ENCODE data around the gene AKT1. TPM values are rescaled to one million over a fixed set of nuclear protein-coding genes. Genes with fewer than 3 reads are reported as not detected.

Gene AKT1
- total RNA-seq, 1 experiment from 2014 or later: 123 TPM

DNA sequence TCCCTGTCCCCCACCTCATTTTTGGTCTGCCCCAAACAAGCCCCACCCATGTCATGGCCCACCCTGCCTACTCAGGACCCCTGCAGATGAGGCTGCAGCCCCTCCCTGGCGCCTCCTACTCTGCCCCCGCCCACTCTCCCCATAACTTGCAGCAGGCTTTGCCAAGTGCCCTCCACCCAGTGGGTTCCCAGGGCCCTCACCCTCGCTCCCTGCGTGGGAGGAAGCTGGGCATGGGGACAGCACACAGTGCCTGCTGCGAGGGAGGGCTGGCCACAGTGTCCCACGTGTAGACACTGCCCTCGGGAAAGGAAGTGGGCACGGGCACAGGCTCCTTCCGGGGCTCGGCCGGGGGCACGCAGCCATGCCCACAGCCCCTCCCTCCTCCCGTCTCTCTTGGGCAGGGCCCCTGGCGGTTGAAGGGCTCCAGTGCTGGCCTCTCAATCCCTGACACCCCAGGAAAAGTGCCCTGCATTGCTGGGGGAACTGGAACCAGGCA is 9.4 kb downstream of the AKT1 start:
- H3K27me3 ChIP-seq (replicated peaks; ENCODE audit: insufficient read depth, low read depth, low read length, poor library complexity): no peaks in the 10 kb centered on the region
- DNase-seq (ENCODE audit: low spot score): no peak
- intact Hi-C loops (cut with micrococcal nuclease; ENCODE audit: unreplicated experiment): no loop called here
- POLR2A ChIA-PET (ENCODE audit: low non-redundant PET): no interaction called here
- no peaks in the 10 kb centered on the region for H3K9me3 ChIP-seq (ENCODE audit: low read depth, low read length, poor library complexity, severe bottlenecking)
- H3K4me3 ChIP-seq (ENCODE audit: low read depth, low read length, poor library complexity, severe bottlenecking): no peak overlapping the region
- CTCF ChIA-PET: no interaction called here
- TF ChIP-seq, protein P1, sequence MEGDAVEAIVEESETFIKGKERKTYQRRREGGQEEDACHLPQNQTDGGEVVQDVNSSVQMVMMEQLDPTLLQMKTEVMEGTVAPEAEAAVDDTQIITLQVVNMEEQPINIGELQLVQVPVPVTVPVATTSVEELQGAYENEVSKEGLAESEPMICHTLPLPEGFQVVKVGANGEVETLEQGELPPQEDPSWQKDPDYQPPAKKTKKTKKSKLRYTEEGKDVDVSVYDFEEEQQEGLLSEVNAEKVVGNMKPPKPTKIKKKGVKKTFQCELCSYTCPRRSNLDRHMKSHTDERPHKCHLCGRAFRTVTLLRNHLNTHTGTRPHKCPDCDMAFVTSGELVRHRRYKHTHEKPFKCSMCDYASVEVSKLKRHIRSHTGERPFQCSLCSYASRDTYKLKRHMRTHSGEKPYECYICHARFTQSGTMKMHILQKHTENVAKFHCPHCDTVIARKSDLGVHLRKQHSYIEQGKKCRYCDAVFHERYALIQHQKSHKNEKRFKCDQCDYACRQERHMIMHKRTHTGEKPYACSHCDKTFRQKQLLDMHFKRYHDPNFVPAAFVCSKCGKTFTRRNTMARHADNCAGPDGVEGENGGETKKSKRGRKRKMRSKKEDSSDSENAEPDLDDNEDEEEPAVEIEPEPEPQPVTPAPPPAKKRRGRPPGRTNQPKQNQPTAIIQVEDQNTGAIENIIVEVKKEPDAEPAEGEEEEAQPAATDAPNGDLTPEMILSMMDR (conservative IDR thresholded peaks at IDR 0.05; ENCODE audit: low read depth, low read length): no peak
- BruUV-seq (replicated peaks): no TSS peak
- H3K4me1 ChIP-seq (ENCODE audit: insufficient read depth, low read length, poor library complexity, severe bottlenecking): no peaks in the 10 kb centered on the region
- no peaks in the 10 kb centered on the region for H3K36me3 ChIP-seq (ENCODE audit: insufficient read depth, low read length, poor library complexity, severe bottlenecking)
- no peak overlapping the region for H3K27ac ChIP-seq (ENCODE audit: low read depth, low read length, poor library complexity, severe bottlenecking)

DNA sequence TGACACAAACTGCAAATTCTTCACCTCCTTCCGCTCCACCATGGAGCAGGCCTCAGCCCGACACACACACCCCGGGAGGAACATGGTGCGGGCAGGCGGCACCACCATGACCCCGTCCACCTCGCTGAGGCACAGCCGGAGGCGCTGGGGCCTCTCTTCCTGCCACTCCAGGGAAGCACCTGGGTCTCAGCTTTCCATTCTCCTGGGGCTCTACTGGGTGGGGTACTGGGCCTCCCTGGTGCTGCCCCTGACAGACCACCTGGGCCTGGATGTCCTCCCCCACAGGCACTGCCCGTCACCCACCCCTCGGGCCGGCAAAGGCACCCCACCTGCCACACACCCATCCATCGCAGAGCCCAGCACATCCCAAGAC is 9.9 kb downstream of the AKT1 start:
- CTCF ChIA-PET: no interaction called here
- POLR2A ChIA-PET (ENCODE audit: low non-redundant PET): no interaction called here

DNA sequence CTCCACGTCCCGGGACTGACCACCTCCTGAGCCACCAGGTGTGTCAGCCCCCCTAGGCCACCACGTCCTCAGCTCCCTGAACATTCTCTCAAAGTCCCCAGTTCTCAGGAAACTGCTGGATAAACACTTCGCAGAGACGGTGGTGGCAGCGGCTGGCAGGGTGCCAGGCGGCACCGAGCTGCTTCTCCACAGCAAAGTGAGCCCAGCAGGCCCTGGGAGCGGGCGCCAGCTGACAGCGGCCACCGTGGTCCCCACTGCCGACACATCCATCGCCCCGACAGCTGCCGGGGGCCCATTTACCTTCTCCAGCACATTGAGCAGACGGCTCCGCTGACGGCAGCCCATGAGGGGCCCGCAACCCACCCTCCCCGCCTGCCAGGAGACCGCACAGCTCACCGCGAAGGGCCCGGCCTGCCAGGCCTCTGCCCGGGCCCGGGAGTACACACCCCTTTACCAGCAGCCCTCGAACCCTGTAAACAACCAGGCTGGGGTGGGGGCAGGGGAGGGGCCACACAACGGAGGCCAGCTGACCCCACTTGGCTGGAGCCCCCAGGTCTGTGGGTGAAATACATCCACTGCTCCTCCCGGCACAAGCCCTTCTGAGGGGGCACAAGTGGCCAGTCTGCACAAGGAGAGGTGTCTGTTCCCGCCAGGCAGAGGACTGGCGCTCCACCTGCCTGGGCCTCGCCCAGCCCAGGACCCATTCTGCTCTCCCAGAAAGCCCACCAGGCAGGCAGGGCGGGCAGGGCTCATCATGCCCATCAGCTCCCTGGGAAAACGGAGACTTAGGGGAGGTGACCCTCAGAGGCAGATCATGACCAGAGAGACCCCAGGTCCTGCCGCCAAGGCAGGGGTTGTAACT is 10.5 kb downstream of the AKT1 start:
- Histone ChIP-seq H3K9me3 (ENCODE audit: low read depth, low read length, poor library complexity, severe bottlenecking) (no peaks in the 10 kb centered on the region), H3K4me3 (ENCODE audit: low read depth, low read length, poor library complexity, severe bottlenecking) (no peak overlapping the region), H3K27me3 (replicated peaks; ENCODE audit: insufficient read depth, low read depth, low read length, poor library complexity) (no peaks in the 10 kb centered on the region), H3K27ac (ENCODE audit: low read depth, low read length, poor library complexity, severe bottlenecking) (no peak overlapping the region), H3K4me1 (ENCODE audit: insufficient read depth, low read length, poor library complexity, severe bottlenecking) (no peaks in the 10 kb centered on the region), H3K36me3 (ENCODE audit: insufficient read depth, low read length, poor library complexity, severe bottlenecking) (no peaks in the 10 kb centered on the region)
- TF ChIP-seq, protein P1 (conservative IDR thresholded peaks at IDR 0.05; ENCODE audit: low read depth, low read length): no peak
- TF ChIP-seq EZH2 (IDR thresholded peaks at IDR 0.05; ENCODE audit: borderline replicate concordance, low read depth, low read length, poor library complexity, severe bottlenecking): no peak
- ChIA-PET POLR2A (ENCODE audit: low non-redundant PET) (interaction anchor here (0.7 kb wide), 1 partner anchor 680 kb away, joined by 3 read pairs; no protein-coding TSS in a partner anchor), CTCF (interaction anchor here (0.6 kb wide), 1 partner anchor 16 kb away, joined by 3 read pairs; no protein-coding TSS in a partner anchor)
- no TSS peak for BruUV-seq (replicated peaks)
- intact Hi-C loops (cut with micrococcal nuclease; ENCODE audit: unreplicated experiment): no loop called here
- peak; percentile 47 for DNase-seq (ENCODE audit: low spot score)

More for the DNA sequence above, 9.9 kb downstream of the AKT1 start:
- no peaks in the 10 kb centered on the region for H3K27me3 ChIP-seq (replicated peaks; ENCODE audit: insufficient read depth, low read depth, low read length, poor library complexity)
- no peak overlapping the region for H3K4me3 ChIP-seq (ENCODE audit: low read depth, low read length, poor library complexity, severe bottlenecking)
- H3K27ac ChIP-seq (ENCODE audit: low read depth, low read length, poor library complexity, severe bottlenecking): no peak overlapping the region
- no peaks in the 10 kb centered on the region for H3K4me1 ChIP-seq (ENCODE audit: insufficient read depth, low read length, poor library complexity, severe bottlenecking)
- no peaks in the 10 kb centered on the region for H3K9me3 ChIP-seq (ENCODE audit: low read depth, low read length, poor library complexity, severe bottlenecking)
- H3K36me3 ChIP-seq (ENCODE audit: insufficient read depth, low read length, poor library complexity, severe bottlenecking): no peaks in the 10 kb centered on the region
- no peak for TF ChIP-seq EZH2 (IDR thresholded peaks at IDR 0.05; ENCODE audit: borderline replicate concordance, low read depth, low read length, poor library complexity, severe bottlenecking)
- TF ChIP-seq, protein P1 (conservative IDR thresholded peaks at IDR 0.05; ENCODE audit: low read depth, low read length): no peak
- intact Hi-C loops (cut with micrococcal nuclease; ENCODE audit: unreplicated experiment): no loop called here
- DNase-seq (ENCODE audit: low spot score): no peak
- no TSS peak for BruUV-seq (replicated peaks)
